K562 (cell line): ENCODE measurements around the gene RCSD1. TPM values are rescaled to one million over a fixed set of nuclear protein-coding genes. Genes with fewer than 3 reads are reported as not detected.

Experiments used
- ATAC-seq: fragments of 200-7000 bp; cut with Tn5 transposase; 3 replicates; pipeline ENCODE4 v1.9.1; 2020; ENCODE audit warnings: moderate library complexity
- BruUV-seq: library from RNA; stranded (reverse); fragments of 400-500 nt; replicated peaks from 2 replicates; lab custom pipeline; 2021; lab: Mats Ljungman, UMichigan
- CTCF ChIA-PET: fragments of 300-600 bp; formaldehyde crosslinking; extraction: SDS; loops from one replicate; lab custom pipeline; 2021; ENCODE audit warnings: low intra/inter-chr PET ratio; lab: Yijun Ruan, JAX
- POLR2A ChIA-PET: fragments of 300-600, 350-650 bp; sonication (Branson Sonifier 250); formaldehyde crosslinking; extraction: SDS; loops from one replicate; lab custom pipeline; 2021; ENCODE audit warnings: antibody characterized with exemption, inconsistent platforms; lab: Yijun Ruan, JAX
- DNase-seq, 4 experiments: peaks; one replicate each; pipeline versions ENCODE4 v3.0.0 to v3.0.0-alpha.2; 2011 to 2018; ENCODE audit warnings: low spot score in 3 of 4, mixed read lengths in 3 of 4; ENCODE audit errors: extremely low read depth in 1 of 4
- FAIRE-seq: peaks from 2 replicates; lab custom pipeline; 2011; peaks lifted over from hg19 to GRCh38; lab: Jason Lieb, UNC
- H2AFZ ChIP-seq: 2 replicates; pipeline ENCODE4 v1.6.0; 2011; ENCODE audit warnings: low read depth, low read length, control low read depth, inconsistent platforms
- H3K27ac ChIP-seq: fragments of 200-600 bp; 3 replicates; pipeline ENCODE4 v1.8.0; 2011; ENCODE audit warnings: low read depth, mild to moderate bottlenecking, control low read depth, inconsistent platforms, low read length, moderate library complexity, mixed read lengths; ENCODE audit errors: extremely low read depth
- H3K27me3 ChIP-seq, 2 experiments: fragments of 300-600 bp in 1 of 2; 2 replicates in 1 of 2; 3 replicates in 1 of 2; pipeline versions ENCODE4 v1.6.0 to v1.8.0; 2011; ENCODE audit warnings: inconsistent platforms in 2 of 2, low read length in 2 of 2, mild to moderate bottlenecking in 1 of 2, mixed read lengths in 1 of 2, moderate library complexity in 1 of 2; ENCODE audit not compliant: control insufficient read depth in 2 of 2, insufficient read depth in 2 of 2
- H3K36me3 ChIP-seq: fragments of 300-600 bp; 3 replicates; pipeline ENCODE4 v1.8.0; 2011; ENCODE audit warnings: mild to moderate bottlenecking, low read length, inconsistent platforms; ENCODE audit not compliant: control insufficient read depth, insufficient read depth
- H3K4me1 ChIP-seq, 2 experiments: fragments of 200-600 bp in 1 of 2; replicated peaks in 1 of 2; 2 replicates in 1 of 2; 3 replicates in 1 of 2; pipeline versions ENCODE4 v1.5.1 to v1.8.0; 2011; ENCODE audit warnings: inconsistent platforms in 2 of 2, low read length in 2 of 2, mild to moderate bottlenecking in 1 of 2, mixed read lengths in 1 of 2, moderate library complexity in 1 of 2; ENCODE audit not compliant: control insufficient read depth in 2 of 2, insufficient read depth in 2 of 2
- H3K4me2 ChIP-seq: 2 replicates; pipeline ENCODE4 v1.6.1; 2011; ENCODE audit warnings: low read length, control low read depth, inconsistent platforms, mixed read lengths; ENCODE audit not compliant: insufficient read depth
- H3K4me3 ChIP-seq: fragments of 200-600 bp; sonication (generic), shearing (Covaris generic); 2 replicates; pipeline ENCODE4 v1.5.1; 2016; ENCODE audit warnings: control low read depth, inconsistent platforms
- H3K79me2 ChIP-seq: fragments of 200-600 bp; 3 replicates; pipeline ENCODE4 v1.8.0; 2011; ENCODE audit warnings: low read length, inconsistent platforms; ENCODE audit not compliant: control insufficient read depth, insufficient read depth
- H3K9ac ChIP-seq, 2 experiments: 2 replicates each; pipeline versions ENCODE4 v1.6.0 to v1.6.1; 2011; ENCODE audit warnings: low read depth in 2 of 2, low read length in 2 of 2, control low read depth in 1 of 2, inconsistent platforms in 1 of 2, mild to moderate bottlenecking in 1 of 2, mixed read lengths in 1 of 2; ENCODE audit not compliant: insufficient read depth in 1 of 2
- H3K9me1 ChIP-seq: one replicate; pipeline ENCODE4 v1.6.0; 2011; ENCODE audit warnings: inconsistent platforms, mild to moderate bottlenecking, low read length, moderate library complexity; ENCODE audit not compliant: control insufficient read depth, insufficient read depth
- H3K9me3 ChIP-seq: replicated peaks from 2 replicates; pipeline ENCODE4 v1.5.1; 2011; ENCODE audit warnings: low read depth, low read length, inconsistent platforms; ENCODE audit not compliant: control insufficient read depth, insufficient read depth
- H4K20me1 ChIP-seq: replicated peaks from 2 replicates; pipeline ENCODE4 v1.6.1; 2011; ENCODE audit warnings: low read length, inconsistent platforms, mixed read lengths; ENCODE audit not compliant: control insufficient read depth, insufficient read depth
- LEF1 ChIP-seq: fragments of 450-650 bp; IDR thresholded peaks from 2 replicates; pipeline ENCODE4 v1.6.1; 2016; ENCODE audit warnings: mild to moderate bottlenecking
- POU5F1 ChIP-seq: fragments of 150-350 bp; IDR thresholded peaks from 2 replicates; pipeline ENCODE4 v1.6.1; 2014; ENCODE audit warnings: borderline replicate concordance, low read length, low read depth, mild to moderate bottlenecking; ENCODE audit not compliant: partially characterized antibody
- TOE1 ChIP-seq, 2 experiments: fragments of 450-650 bp in 1 of 2; sonication (generic) in 1 of 2; formaldehyde crosslinking in 1 of 2; IDR thresholded peaks; 2 replicates each; pipeline versions ENCODE4 v1.7.1 to v1.8.0; 2016 to 2022; ENCODE audit warnings: borderline replicate concordance in 2 of 2, mild to moderate bottlenecking in 2 of 2, antibody characterized with exemption in 1 of 2, inconsistent platforms in 1 of 2, low read depth in 1 of 2, missing genetic modification reagents in 1 of 2, moderate library complexity in 1 of 2
- ZNF518B ChIP-seq: fragments of 250-450 bp; sonication (Bioruptor Pico); IDR thresholded peaks from 2 replicates; pipeline ENCODE4 v1.5.0; 2021; ENCODE audit warnings: mild to moderate bottlenecking, moderate library complexity
- WGBS: fragments of 100-300 bp; shearing (Covaris generic); methylation state at CpG from one replicate; pipeline ENCODE4 v1.1.6; 2016; ENCODE audit warnings: low coverage, mixed read lengths; ENCODE audit not compliant: insufficient coverage; ENCODE audit errors: missing lambda C conversion rate; 5-methylcytosine and 5-hydroxymethylcytosine counted together
- in situ Hi-C: fragments of 300-500 bp; cut with MboI; formaldehyde crosslinking; loops from 4 replicates; pipeline ENCODE4 v1.15.0; 2018; ENCODE audit warnings: inconsistent platforms, mixed read lengths
- intact Hi-C: fragments of 100-400 bp; cut with micrococcal nuclease; formaldehyde crosslinking; loops from 2 replicates; pipeline ENCODE4 v1.14.2; 2022
- polyA plus RNA-seq, 8 experiments: library from polyadenylated mRNA; depleted of rRNA in 4 of 8; stranded (reverse) in 5 of 8; unstranded in 3 of 8; fragments of >200 nt; fragmentation: Nextera tagmentation in 2 of 8; fragmentation: Illumina TruSeq in 1 of 8; extraction: Ambion mirVana in 2 of 8; extraction: Trizol in 1 of 8; gene quantifications; 2 replicates each; pipeline versions ENCODE4 v1.2.1 to v1.2.3, GENCODE V29; 2011 to 2014; ENCODE audit warnings: inconsistent platforms in 1 of 8, missing spikeins in 1 of 8
- total RNA-seq, 7 experiments: library from RNA; depleted of rRNA in 6 of 7; stranded (reverse); fragments of >200 nt in 6 of 7; fragmentation: Illumina TruSeq in 2 of 7; extraction: Trizol in 2 of 7; gene quantifications; 2 replicates each; pipeline versions ENCODE4 v1.2.1 to v1.2.3, GENCODE V29; 2011 to 2021; ENCODE audit warnings: low replicate concordance in 1 of 7

Gene RCSD1
- total and polyA plus RNA-seq, 9 of the 15 experiments (the other 6 are each of a cell fraction or from before 2014, with no cell fraction given), result 7.8 to 69.8 (median 45.3) TPM

- no peaks in the 10 kb centered on the region for H3K9me3 ChIP-seq
- ChIA-PET POLR2A (interaction anchor here (0.6 to 3.4 kb wide), 26 partner anchors 8 to 608 kb away, joined by 3 to 25 read pairs (median 4); partner anchors contain the start of genes DCAF6 and MPC2), CTCF (interaction anchor here (0.6 to 0.7 kb wide), 2 partner anchors 28 to 89 kb away, joined by 3 read pairs; no protein-coding TSS in a partner anchor)
- peak overlapping the region; percentile 92 to 99 for H3K9ac ChIP-seq
- H3K4me3 ChIP-seq, result peak overlapping the region; percentile 66
- no peaks in the 10 kb centered on the region for H3K9me1 ChIP-seq
- peak overlapping the region; percentile 98 for H3K4me2 ChIP-seq
- in situ Hi-C loops, result loop anchor here (5.0 kb wide), 2 partner anchors 82 to 367 kb away; no protein-coding TSS in a partner anchor
- H3K27ac ChIP-seq, result peak overlapping the region; percentile 99
- H3K36me3 ChIP-seq, result no peaks in the 10 kb centered on the region
- H4K20me1 ChIP-seq, result no peaks in the 10 kb centered on the region
- peaks cover 21 to 22% of the 10 kb centered on the region in 2 experiments for H3K4me1 ChIP-seq
- intact Hi-C loops, result loop anchor here (1.0 to 5.0 kb wide), 6 partner anchors 45 to 367 kb away; partner anchors contain the start of genes DCAF6 and MPC2
- under 1% methylated on average over 26 of the region's 26 CpGs for WGBS
- FAIRE-seq, result peak; percentile 82
- BruUV-seq, result no TSS peak
- H3K27me3 ChIP-seq, result no peaks in the 10 kb centered on the region
- no peaks in the 10 kb centered on the region for H3K79me2 ChIP-seq
- peak; percentile 75 to 94 (median 78) for DNase-seq
- peak; percentile 65 for ATAC-seq
- peak overlapping the region; percentile 100 for H2AFZ ChIP-seq
- TF ChIP-seq ZNF518B, result no peak; the same call in 1 of the 2 replicates
- TF ChIP-seq POU5F1, result no peak
- TF ChIP-seq LEF1, result peak; percentile 52; the same call in 1 of the 2 replicates
- no peak for TF ChIP-seq TOE1 (IDR thresholded peaks at IDR 0.05; ENCODE audit: borderline replicate concordance)
- no peak for TF ChIP-seq TOE1 (CRISPR knock-in tag; IDR thresholded peaks at IDR 0.05; ENCODE audit: borderline replicate concordance, low read depth)
These were observed 85.3 kb downstream of the RCSD1 start for GRCh38 chr1:167715157-167715999.
